PC-3 (cell line): ENCODE results near the gene PRKCG. TPM values are rescaled to one million over a fixed set of nuclear protein-coding genes. Genes with fewer than 3 reads are reported as not detected.
A peak's percentile ranks its signal among the peaks of the same experiment; 100 is the strongest.

ENCODE experiments used
- ATAC-seq: fragments of 200-7000 bp; cut with Tn5 transposase; 2 replicates; pipeline ENCODE4 v1.9.1; 2020; ENCODE audit warnings: mild to moderate bottlenecking, moderate library complexity
- BruUV-seq: library from RNA; stranded (reverse); fragments of 400-500 nt; replicated peaks from 2 replicates; lab custom pipeline; 2021; lab: Mats Ljungman, UMichigan
- CTCF ChIA-PET: fragments of 300-600 bp; sonication (Branson Sonifier 250); formaldehyde crosslinking; loops from one replicate; lab custom pipeline; 2022; ENCODE audit warnings: antibody characterized with exemption; lab: Charles Lee
- POLR2A ChIA-PET: fragments of 300-600 bp; sonication (Branson Sonifier 250); formaldehyde crosslinking; loops from one replicate; lab custom pipeline; 2022; ENCODE audit warnings: antibody characterized with exemption; ENCODE audit not compliant: unreplicated experiment; lab: Charles Lee
- DNase-seq: peaks from one replicate; pipeline ENCODE4 v3.0.0-alpha.2; 2015
- H2AFZ ChIP-seq: fragments of 300-600 bp; sonication (generic); 2 replicates; pipeline ENCODE4 v1.6.0; 2016; ENCODE audit warnings: antibody characterized with exemption, low read length
- H3F3A ChIP-seq: fragments of 300-600 bp; sonication (generic); one replicate; pipeline ENCODE4 v1.6.0; 2017; ENCODE audit warnings: antibody characterized with exemption, low read length, control low read depth, mild to moderate bottlenecking; ENCODE audit not compliant: unreplicated experiment
- H3K27ac ChIP-seq: fragments of 300-600 bp; sonication (generic); 2 replicates; pipeline ENCODE4 v1.5.1; 2016; ENCODE audit warnings: mild to moderate bottlenecking, low read length
- H3K27me3 ChIP-seq: fragments of 300-600 bp; sonication (generic); 2 replicates; pipeline ENCODE4 v1.6.1; 2016; ENCODE audit warnings: low read length, mixed read lengths
- H3K36me3 ChIP-seq: fragments of 300-600 bp; sonication (generic); 2 replicates; pipeline ENCODE4 v1.6.1; 2016; ENCODE audit warnings: low read depth, mixed run types, low read length, mixed read lengths
- H3K4me1 ChIP-seq: fragments of 300-600 bp; sonication (generic); 2 replicates; pipeline ENCODE4 v1.5.1; 2016; ENCODE audit warnings: low read length; ENCODE audit not compliant: insufficient read depth
- H3K4me2 ChIP-seq: fragments of 300-600 bp; sonication (generic); 2 replicates; pipeline ENCODE4 v1.6.0; 2016; ENCODE audit warnings: low read length
- H3K4me3 ChIP-seq: fragments of 300-600 bp; sonication (generic); 2 replicates; pipeline ENCODE4 v1.5.1; 2016; ENCODE audit warnings: mild to moderate bottlenecking, low read length, mixed read lengths
- H3K79me2 ChIP-seq: fragments of 300-600 bp; sonication (generic); 2 replicates; pipeline ENCODE4 v1.6.1; 2017; ENCODE audit warnings: low read length, mixed read lengths
- H3K9ac ChIP-seq: fragments of 300-600 bp; sonication (generic); 2 replicates; pipeline ENCODE4 v1.6.0; 2016; ENCODE audit warnings: mild to moderate bottlenecking, low read length
- H3K9me2 ChIP-seq: fragments of 300-600 bp; sonication (generic); replicated peaks from 2 replicates; pipeline ENCODE4 v1.6.1; 2016; ENCODE audit warnings: mixed run types, low read length, mixed read lengths
- H3K9me3 ChIP-seq: fragments of 300-600 bp; sonication (generic); 2 replicates; pipeline ENCODE4 v1.6.1; 2016; ENCODE audit warnings: low read length, mixed read lengths
- H4K20me1 ChIP-seq: fragments of 300-600 bp; sonication (generic); 2 replicates; pipeline ENCODE4 v1.6.1; 2016; ENCODE audit warnings: low read length, mixed read lengths
- EZH2 ChIP-seq: fragments of 300-600 bp; sonication (generic); IDR thresholded peaks from one replicate; pipeline ENCODE4 v1.6.1; 2017; ENCODE audit warnings: antibody characterized with exemption, mild to moderate bottlenecking, low read length; ENCODE audit not compliant: unreplicated experiment
- EZH2phosphoT487 ChIP-seq: fragments of 300-600 bp; sonication (generic); IDR thresholded peaks from 2 replicates; pipeline ENCODE4 v1.6.1; 2018; ENCODE audit warnings: mild to moderate bottlenecking, antibody characterized with exemption, low read length, borderline replicate concordance
- intact Hi-C: fragments of 100-400 bp; cut with micrococcal nuclease; formaldehyde crosslinking; loops from 2 replicates; pipeline ENCODE4 v1.9.0; 2023
- total RNA-seq: library from RNA; depleted of rRNA; stranded (reverse); fragments of >200 nt; gene quantifications from 2 replicates; pipeline ENCODE4 v1.2.3, GENCODE V29; 2014
- TF ChIP-seq, protein P1 (sequence below): fragments of 300-600 bp; sonication (generic); conservative IDR thresholded peaks from 2 replicates; pipeline ENCODE4 v1.5.1; 2017; ENCODE audit warnings: antibody characterized with exemption, low read depth, mild to moderate bottlenecking, low read length

PRKCG gene
- total RNA-seq, 1 experiment from 2014 or later: 1.5 TPM

DNA sequence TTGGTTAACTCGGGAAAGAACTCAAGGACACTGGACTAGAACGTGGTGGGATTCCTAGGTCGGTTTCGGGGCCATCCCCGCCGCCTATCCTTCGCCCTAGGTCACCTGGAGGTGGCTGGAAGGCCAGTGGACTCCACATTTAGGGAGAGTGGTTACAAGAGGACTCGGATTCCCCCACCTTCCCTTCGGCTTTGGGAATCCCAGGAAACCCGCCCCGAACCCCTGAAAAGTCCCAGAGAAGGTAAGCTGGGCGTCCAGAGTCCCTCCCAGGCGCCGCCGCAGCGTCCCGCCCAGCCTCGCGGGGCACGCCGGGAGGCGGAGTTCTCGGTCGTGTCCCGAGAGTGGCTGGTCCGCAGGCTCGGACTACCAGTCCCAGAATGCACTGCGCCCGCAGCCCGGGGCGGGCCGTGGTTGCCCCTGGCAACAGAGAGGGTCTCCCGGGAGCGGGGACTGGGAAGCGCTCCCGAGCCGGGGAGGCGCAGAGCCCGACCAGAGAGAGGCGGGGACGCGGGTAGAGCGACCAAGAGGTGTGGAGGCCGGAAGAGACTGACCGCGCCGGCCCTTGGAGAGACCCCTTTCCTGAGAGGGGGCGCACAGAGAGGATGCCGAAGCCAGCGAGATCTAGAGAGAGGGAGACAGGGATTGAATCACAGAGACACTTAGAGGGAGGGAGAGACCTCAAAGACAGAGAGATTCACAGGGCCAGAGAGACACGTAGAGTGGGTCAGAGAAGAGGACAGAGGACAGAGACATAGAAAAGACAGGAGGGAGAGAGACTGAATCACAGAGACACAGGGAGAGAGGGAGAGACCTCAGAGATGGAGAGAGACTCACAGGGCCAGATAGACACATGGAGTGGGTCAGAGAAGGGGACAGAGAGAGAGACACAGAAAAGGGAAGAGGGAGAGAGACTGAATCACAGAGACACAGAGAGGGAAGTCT lies 2.6 kb upstream of the PRKCG start:
- 0 out of 2 replicates have a peak, but pooled peaks cover 1% of the 10 kb centered on the region for H3K79me2 ChIP-seq
- no peak overlapping the region for H3K9ac ChIP-seq
- peaks cover 10% of the 10 kb centered on the region for H3K36me3 ChIP-seq
- DNase-seq (peak; percentile 82), ATAC-seq (peak; percentile 87)
- TF ChIP-seq EZH2: no peak
- TF ChIP-seq, protein P1, sequence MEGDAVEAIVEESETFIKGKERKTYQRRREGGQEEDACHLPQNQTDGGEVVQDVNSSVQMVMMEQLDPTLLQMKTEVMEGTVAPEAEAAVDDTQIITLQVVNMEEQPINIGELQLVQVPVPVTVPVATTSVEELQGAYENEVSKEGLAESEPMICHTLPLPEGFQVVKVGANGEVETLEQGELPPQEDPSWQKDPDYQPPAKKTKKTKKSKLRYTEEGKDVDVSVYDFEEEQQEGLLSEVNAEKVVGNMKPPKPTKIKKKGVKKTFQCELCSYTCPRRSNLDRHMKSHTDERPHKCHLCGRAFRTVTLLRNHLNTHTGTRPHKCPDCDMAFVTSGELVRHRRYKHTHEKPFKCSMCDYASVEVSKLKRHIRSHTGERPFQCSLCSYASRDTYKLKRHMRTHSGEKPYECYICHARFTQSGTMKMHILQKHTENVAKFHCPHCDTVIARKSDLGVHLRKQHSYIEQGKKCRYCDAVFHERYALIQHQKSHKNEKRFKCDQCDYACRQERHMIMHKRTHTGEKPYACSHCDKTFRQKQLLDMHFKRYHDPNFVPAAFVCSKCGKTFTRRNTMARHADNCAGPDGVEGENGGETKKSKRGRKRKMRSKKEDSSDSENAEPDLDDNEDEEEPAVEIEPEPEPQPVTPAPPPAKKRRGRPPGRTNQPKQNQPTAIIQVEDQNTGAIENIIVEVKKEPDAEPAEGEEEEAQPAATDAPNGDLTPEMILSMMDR: no peak
- TF ChIP-seq EZH2phosphoT487: no peak
- H3K27ac ChIP-seq: no peak overlapping the region
- H3K9me3 ChIP-seq: no peaks in the 10 kb centered on the region
- H3K4me1 ChIP-seq: peaks cover 20% of the 10 kb centered on the region
- POLR2A ChIA-PET: interaction anchor here (1.1 kb wide), 1 partner anchor 11 kb away, joined by 4 read pairs; no protein-coding TSS in a partner anchor
- no peaks in the 10 kb centered on the region for H3K9me2 ChIP-seq
- CTCF ChIA-PET: interaction anchor here (0.6 kb wide), 1 partner anchor 38 kb away, joined by 3 read pairs; no protein-coding TSS in a partner anchor
- H3K4me3 ChIP-seq: peak overlapping the region; percentile 67
- H2AFZ ChIP-seq: peak overlapping the region; percentile 73
- H3K4me2 ChIP-seq: peak overlapping the region; percentile 86
- no peaks in the 10 kb centered on the region for H3F3A ChIP-seq
- peaks cover 13% of the 10 kb centered on the region; the same call in 1 of the 2 replicates for H4K20me1 ChIP-seq
- intact Hi-C loops: no loop called here
- H3K27me3 ChIP-seq: peaks cover 28% of the 10 kb centered on the region
- BruUV-seq: no TSS peak

- peak overlapping the region; percentile 58 for H2AFZ ChIP-seq
- H3K9me2 ChIP-seq: no peaks in the 10 kb centered on the region
- no TSS peak for BruUV-seq
- peak overlapping the region; percentile 65 for H3K4me3 ChIP-seq
- H3K36me3 ChIP-seq: peaks cover under 1% of the 10 kb centered on the region
- no peak overlapping the region for H3K27ac ChIP-seq
- H3K4me1 ChIP-seq: peaks cover 20% of the 10 kb centered on the region
- ATAC-seq (no peak; the same call in 1 of the 2 replicates), DNase-seq (no peak)
- no peaks in the 10 kb centered on the region for H3K9me3 ChIP-seq
- H4K20me1 ChIP-seq: peaks cover under 1% of the 10 kb centered on the region; the same call in 1 of the 2 replicates
- no peaks in the 10 kb centered on the region for H3F3A ChIP-seq
- CTCF ChIA-PET: interaction anchor here (1.0 to 1.4 kb wide), 3 partner anchors 67 to 149 kb away, joined by 4 to 8 read pairs (median 6); no protein-coding TSS in a partner anchor
- no peak overlapping the region for H3K9ac ChIP-seq
- TF ChIP-seq EZH2phosphoT487 (no peak), EZH2 (no peak)
- TF ChIP-seq, protein P1: no peak
- POLR2A ChIA-PET: no interaction called here
- no peaks in the 10 kb centered on the region for H3K79me2 ChIP-seq
- H3K4me2 ChIP-seq: peak overlapping the region; percentile 89
- intact Hi-C loops: loop anchor here (1.0 kb wide), 2 partner anchors 39 to 143 kb away; no protein-coding TSS in a partner anchor
- H3K27me3 ChIP-seq: peaks cover 33% of the 10 kb centered on the region
Observed at GRCh38 chr19:53880711-53881481, 1.1 kb upstream of the PRKCG start.
